ENCODE data around the gene ALKAL2.
A peak's percentile ranks its signal among the peaks of the same experiment; 100 is the strongest.

Gene ALKAL2

GRCh38 chr2:234421-234820 lies 53.5 kb downstream of the ALKAL2 start:
- H3K4me3 ChIP-seq (ENCODE audit: low read depth, low read length) = no peak overlapping the region
- TF ChIP-seq, protein P1, sequence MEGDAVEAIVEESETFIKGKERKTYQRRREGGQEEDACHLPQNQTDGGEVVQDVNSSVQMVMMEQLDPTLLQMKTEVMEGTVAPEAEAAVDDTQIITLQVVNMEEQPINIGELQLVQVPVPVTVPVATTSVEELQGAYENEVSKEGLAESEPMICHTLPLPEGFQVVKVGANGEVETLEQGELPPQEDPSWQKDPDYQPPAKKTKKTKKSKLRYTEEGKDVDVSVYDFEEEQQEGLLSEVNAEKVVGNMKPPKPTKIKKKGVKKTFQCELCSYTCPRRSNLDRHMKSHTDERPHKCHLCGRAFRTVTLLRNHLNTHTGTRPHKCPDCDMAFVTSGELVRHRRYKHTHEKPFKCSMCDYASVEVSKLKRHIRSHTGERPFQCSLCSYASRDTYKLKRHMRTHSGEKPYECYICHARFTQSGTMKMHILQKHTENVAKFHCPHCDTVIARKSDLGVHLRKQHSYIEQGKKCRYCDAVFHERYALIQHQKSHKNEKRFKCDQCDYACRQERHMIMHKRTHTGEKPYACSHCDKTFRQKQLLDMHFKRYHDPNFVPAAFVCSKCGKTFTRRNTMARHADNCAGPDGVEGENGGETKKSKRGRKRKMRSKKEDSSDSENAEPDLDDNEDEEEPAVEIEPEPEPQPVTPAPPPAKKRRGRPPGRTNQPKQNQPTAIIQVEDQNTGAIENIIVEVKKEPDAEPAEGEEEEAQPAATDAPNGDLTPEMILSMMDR (IDR thresholded peaks at IDR 0.05; ENCODE audit: control insufficient read depth, extremely low read depth, insufficient read depth) = no peak
- DNase-seq (ENCODE audit: low read depth) = peak; percentile 49

DNA sequence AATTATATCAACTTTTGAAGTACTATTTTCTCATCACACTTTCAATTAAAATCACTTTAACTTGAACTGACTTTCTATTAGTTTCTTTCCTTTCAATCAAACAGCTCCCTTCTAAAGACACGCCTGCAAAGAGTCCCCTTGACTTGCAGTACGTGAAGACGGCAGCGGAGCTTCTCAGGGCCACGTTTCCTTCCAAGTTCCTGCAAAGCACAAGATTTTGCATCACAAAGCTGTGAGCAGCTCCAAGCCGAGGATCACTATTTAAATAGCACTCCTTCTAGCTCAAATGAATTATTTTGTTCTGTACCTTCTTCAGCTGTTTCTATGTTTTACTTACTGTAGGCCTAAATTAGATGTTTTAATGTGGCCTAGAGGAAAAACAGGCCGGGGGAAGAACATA lies 54.9 kb downstream of the ALKAL2 start:
- no peak for DNase-seq (ENCODE audit: low read depth)
- no peak overlapping the region for H3K4me3 ChIP-seq (ENCODE audit: low read depth, low read length)
- TF ChIP-seq, protein P1 (IDR thresholded peaks at IDR 0.05; ENCODE audit: control insufficient read depth, extremely low read depth, insufficient read depth) = no peak

DNA sequence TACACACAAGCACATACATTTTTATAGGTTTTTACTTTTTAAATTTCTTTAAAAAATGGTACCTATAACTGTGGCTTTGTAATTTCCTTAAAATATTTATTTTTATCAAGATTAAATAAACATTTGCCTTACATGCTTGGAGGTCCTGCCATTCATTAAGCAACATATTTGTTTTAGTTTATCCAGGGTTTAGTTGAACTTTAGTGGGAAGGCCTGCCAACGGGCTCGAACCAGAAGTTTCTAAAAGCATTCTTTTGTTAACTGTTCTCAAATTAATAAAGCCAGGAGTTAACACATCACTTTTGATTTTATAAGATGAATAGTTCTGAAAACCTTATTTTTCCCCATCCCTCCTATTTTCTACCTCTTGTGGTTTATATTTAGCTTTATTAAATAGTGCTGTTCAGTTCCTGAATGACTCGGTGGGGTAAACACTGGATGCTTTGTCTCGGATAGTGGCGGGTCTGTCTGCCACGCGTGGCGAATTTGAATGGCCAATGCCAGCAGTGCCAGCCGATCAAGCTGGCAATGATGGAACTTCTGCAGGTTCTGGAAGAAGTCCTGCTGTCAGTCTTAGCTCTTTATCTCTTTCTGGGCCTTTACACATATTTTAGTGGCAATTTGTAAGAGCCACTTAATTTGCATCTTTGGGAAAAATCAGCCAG lies 56.2 kb downstream of the ALKAL2 start:
- no peak overlapping the region for H3K4me3 ChIP-seq (ENCODE audit: low read depth, low read length)
- TF ChIP-seq, protein P1 (IDR thresholded peaks at IDR 0.05; ENCODE audit: control insufficient read depth, extremely low read depth, insufficient read depth) = no peak
- no peak for DNase-seq (ENCODE audit: low read depth)
